DMS53 (cell line): ENCODE data around the gene CNDP1.

Experiments
- DNase-seq: peaks from one replicate; lab custom pipeline; 2025; lab: John Stamatoyannopoulos, UW

Gene CNDP1

GRCh38 chr18:74626049-74626874, 92.0 kb downstream of the CNDP1 start:
- DNase-seq, result no peak

DNA sequence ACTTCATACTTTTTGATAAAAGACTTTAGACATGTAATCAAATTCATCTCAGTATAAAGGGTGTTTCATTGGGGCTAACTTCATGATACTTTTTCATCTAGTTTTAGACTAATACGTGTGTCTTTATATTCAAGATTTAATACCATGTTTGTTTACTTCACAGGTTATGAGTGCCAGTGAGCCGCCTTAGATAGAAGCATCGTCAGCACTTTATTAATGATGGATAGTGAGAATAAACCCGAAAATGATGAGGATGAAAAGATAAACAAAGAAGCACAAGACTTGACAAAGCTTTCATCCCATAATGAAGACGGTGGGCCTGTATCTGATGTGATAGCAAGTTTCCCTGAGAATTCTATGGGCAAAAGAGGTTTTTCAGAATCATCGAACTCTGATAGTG, 96.5 kb downstream of the CNDP1 start:
- DNase-seq, result no peak

- DNase-seq, result no peak
These were observed 96.9 kb downstream of the CNDP1 start for GRCh38 chr18:74631212-74631611.

DNA sequence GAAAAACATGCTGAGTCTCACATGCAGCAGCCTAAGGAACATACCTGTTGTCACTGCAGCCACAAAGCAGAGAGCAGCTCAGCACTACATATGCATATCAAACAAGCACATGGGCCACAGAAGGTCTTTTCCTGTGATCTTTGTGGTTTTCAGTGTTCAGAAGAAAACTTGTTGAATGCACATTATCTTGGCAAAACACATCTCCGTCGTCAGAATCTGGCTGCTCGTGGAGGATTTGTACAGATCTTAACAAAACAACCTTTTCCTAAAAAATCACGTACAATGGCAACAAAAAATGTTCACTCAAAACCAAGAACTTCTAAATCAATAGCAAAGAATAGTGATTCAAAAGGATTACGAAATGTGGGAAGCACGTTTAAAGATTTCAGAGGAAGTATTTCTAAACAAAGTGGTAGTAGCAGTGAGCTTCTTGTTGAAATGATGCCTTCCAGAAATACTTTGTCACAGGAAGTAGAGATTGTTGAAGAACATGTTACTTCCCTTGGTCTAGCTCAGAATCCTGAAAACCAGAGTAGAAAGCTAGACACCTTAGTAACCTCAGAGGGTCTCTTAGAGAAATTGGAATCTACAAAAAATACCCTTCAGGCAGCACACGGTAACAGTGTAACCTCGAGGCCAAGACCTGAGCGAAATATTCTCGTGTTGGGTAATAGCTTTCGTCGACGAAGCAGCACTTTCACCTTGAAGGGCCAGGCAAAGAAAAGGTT, 97.5 kb downstream of the CNDP1 start:
- no peak for DNase-seq

- DNase-seq, result no peak
These were observed 98.0 kb downstream of the CNDP1 start for GRCh38 chr18:74632351-74632679.

DNA sequence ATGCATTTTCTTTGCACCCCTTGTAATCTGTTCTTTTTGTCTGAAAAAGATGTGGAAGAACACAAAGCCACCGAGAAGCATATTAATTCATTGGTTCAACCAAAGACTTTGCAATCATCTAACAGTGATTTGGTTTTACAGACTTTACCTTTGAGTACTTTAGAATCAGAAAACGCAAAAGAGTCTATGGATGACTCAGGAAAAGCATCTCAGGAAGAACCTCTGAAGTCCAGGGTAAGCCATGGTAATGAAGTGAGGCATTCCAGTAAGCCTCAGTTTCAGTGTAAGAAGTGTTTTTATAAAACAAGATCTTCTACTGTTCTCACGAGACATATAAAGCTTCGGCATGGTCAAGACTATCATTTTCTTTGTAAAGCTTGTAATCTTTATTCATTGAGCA, 98.6 kb downstream of the CNDP1 start:
- DNase-seq, result no peak

- DNase-seq, result peak; percentile 35
These were observed 99.5 kb downstream of the CNDP1 start for GRCh38 chr18:74633652-74634352.

GRCh38 chr18:74635224-74635975, 101.1 kb downstream of the CNDP1 start:
- peak; percentile 56 for DNase-seq
